DND-41 (cell line): ENCODE data around the gene GALNTL6.

Experiments
- ATAC-seq: fragments of 200-7000 bp; cut with Tn5 transposase; 3 replicates; pipeline ENCODE4 v1.9.1; 2021; ENCODE audit warnings: low read depth; ENCODE audit not compliant: insufficient read depth
- DNase-seq: peaks from one replicate; pipeline ENCODE4 v3.0.0-alpha.2; 2020
- H2AFZ ChIP-seq: 2 replicates; pipeline ENCODE4 v1.6.0; 2012; ENCODE audit warnings: low read depth, low read length
- H3K27ac ChIP-seq: 2 replicates; pipeline ENCODE4 v1.5.1; 2012; ENCODE audit warnings: low read length, inconsistent platforms
- H3K27me3 ChIP-seq: fragments of 200-600 bp; sonication (generic); 2 replicates; pipeline ENCODE4 v1.6.0; 2012; ENCODE audit warnings: low read length, mild to moderate bottlenecking, inconsistent platforms; ENCODE audit not compliant: insufficient read depth, poor library complexity
- H3K36me3 ChIP-seq: 2 replicates; pipeline ENCODE4 v1.5.1; 2012; ENCODE audit warnings: low read length, inconsistent platforms; ENCODE audit not compliant: insufficient read depth
- H3K4me1 ChIP-seq: 2 replicates; pipeline ENCODE4 v1.5.1; 2012; ENCODE audit warnings: mild to moderate bottlenecking, low read length; ENCODE audit not compliant: insufficient read depth
- H3K4me2 ChIP-seq: 2 replicates; pipeline ENCODE4 v1.6.0; 2012; ENCODE audit warnings: mild to moderate bottlenecking, moderate library complexity, low read length, inconsistent platforms; ENCODE audit not compliant: insufficient read depth
- H3K4me3 ChIP-seq, 2 experiments: fragments of 200-600 bp in 1 of 2; shearing (Covaris generic) in 1 of 2; 2 replicates each; pipeline ENCODE4 v1.5.1; 2012 to 2016; ENCODE audit warnings: inconsistent platforms in 2 of 2, low read length in 2 of 2, mild to moderate bottlenecking in 2 of 2, low read depth in 1 of 2, moderate library complexity in 1 of 2
- H3K79me2 ChIP-seq: 2 replicates; pipeline ENCODE4 v1.6.0; 2012; ENCODE audit warnings: low read length, inconsistent platforms; ENCODE audit not compliant: insufficient read depth
- H3K9ac ChIP-seq: 2 replicates; pipeline ENCODE4 v1.6.0; 2012; ENCODE audit warnings: low read depth, mild to moderate bottlenecking, inconsistent platforms, low read length, moderate library complexity
- H3K9me3 ChIP-seq: 2 replicates; pipeline ENCODE4 v1.5.1; 2012; ENCODE audit warnings: low read length, moderate library complexity, mild to moderate bottlenecking, inconsistent platforms; ENCODE audit not compliant: insufficient read depth, severe bottlenecking
- H4K20me1 ChIP-seq: 2 replicates; pipeline ENCODE4 v1.6.0; 2012; ENCODE audit warnings: low read length; ENCODE audit not compliant: insufficient read depth
- CTCF ChIP-seq: IDR thresholded peaks from 2 replicates; pipeline ENCODE4 v1.5.1; 2012; ENCODE audit warnings: borderline replicate concordance, low read length, moderate library complexity, mild to moderate bottlenecking; ENCODE audit not compliant: poor library complexity, severe bottlenecking; ENCODE audit errors: extremely low read depth
- EZH2 ChIP-seq: IDR thresholded peaks from 3 replicates; pipeline ENCODE4 v1.6.1; 2012; ENCODE audit warnings: borderline replicate concordance, low read depth, mild to moderate bottlenecking, moderate library complexity, low read length, inconsistent platforms; ENCODE audit not compliant: severe bottlenecking

The GALNTL6 gene

GRCh38 chr4:172651961-172652360, 838.8 kb downstream of the GALNTL6 start:
- DNase-seq (no peak), ATAC-seq (no peak)
- H4K20me1 ChIP-seq: no peaks in the 10 kb centered on the region
- H3K36me3 ChIP-seq: no peaks in the 10 kb centered on the region
- no peaks in the 10 kb centered on the region for H3K9me3 ChIP-seq
- no peak overlapping the region for H3K4me2 ChIP-seq
- no peak overlapping the region for H3K4me3 ChIP-seq
- TF ChIP-seq CTCF (no peak), EZH2 (no peak)
- no peak overlapping the region for H2AFZ ChIP-seq
- H3K79me2 ChIP-seq: no peaks in the 10 kb centered on the region
- no peak overlapping the region for H3K9ac ChIP-seq
- no peaks in the 10 kb centered on the region for H3K27me3 ChIP-seq
- H3K4me1 ChIP-seq: no peaks in the 10 kb centered on the region
- H3K27ac ChIP-seq: no peak overlapping the region

- TF ChIP-seq EZH2 (no peak), CTCF (no peak)
- Histone ChIP-seq H3K27me3 (no peaks in the 10 kb centered on the region), H3K4me2 (no peak overlapping the region), H3K4me3 (no peak overlapping the region), H3K27ac (no peak overlapping the region), H4K20me1 (no peaks in the 10 kb centered on the region), H3K9me3 (no peaks in the 10 kb centered on the region), H3K36me3 (no peaks in the 10 kb centered on the region), H2AFZ (no peak overlapping the region), H3K4me1 (no peaks in the 10 kb centered on the region), H3K9ac (no peak overlapping the region), H3K79me2 (no peaks in the 10 kb centered on the region)
- no peak for ATAC-seq
- DNase-seq: no peak
These were observed 839.2 kb downstream of the GALNTL6 start for GRCh38 chr4:172652369-172652768.

DNA sequence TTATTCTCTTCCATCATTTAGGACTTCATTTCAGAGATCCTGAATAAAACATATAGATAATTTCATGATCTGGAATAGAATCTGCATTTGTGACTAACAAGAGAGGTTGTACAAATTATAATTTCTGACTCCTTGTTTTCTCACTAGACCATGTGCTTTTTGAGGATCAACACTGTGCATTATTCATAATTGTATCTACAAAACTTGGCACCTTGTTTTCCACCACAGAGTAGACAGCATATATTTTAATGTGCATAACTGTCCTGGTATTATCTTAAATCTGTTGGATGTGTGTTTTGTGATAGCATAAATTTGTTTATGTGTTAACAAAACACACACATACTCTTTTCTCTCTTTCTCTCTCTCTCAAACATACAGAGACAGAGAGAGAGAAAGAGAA, 840.5 kb downstream of the GALNTL6 start:
- Histone ChIP-seq H3K9ac (no peak overlapping the region), H3K79me2 (no peaks in the 10 kb centered on the region), H3K36me3 (no peaks in the 10 kb centered on the region), H3K4me1 (no peaks in the 10 kb centered on the region), H2AFZ (no peak overlapping the region), H3K4me2 (no peak overlapping the region), H4K20me1 (no peaks in the 10 kb centered on the region), H3K27ac (no peak overlapping the region), H3K4me3 (no peak overlapping the region), H3K27me3 (no peaks in the 10 kb centered on the region), H3K9me3 (no peaks in the 10 kb centered on the region)
- no peak for TF ChIP-seq CTCF
- TF ChIP-seq EZH2: no peak
- DNase-seq (no peak), ATAC-seq (no peak)

GRCh38 chr4:172654457-172654856, 841.3 kb downstream of the GALNTL6 start:
- TF ChIP-seq CTCF (no peak), EZH2 (no peak)
- no peaks in the 10 kb centered on the region for H3K9me3 ChIP-seq
- DNase-seq (no peak), ATAC-seq (no peak)
- no peaks in the 10 kb centered on the region for H3K36me3 ChIP-seq
- no peaks in the 10 kb centered on the region for H4K20me1 ChIP-seq
- no peak overlapping the region for H3K4me2 ChIP-seq
- no peaks in the 10 kb centered on the region for H3K4me1 ChIP-seq
- no peak overlapping the region for H2AFZ ChIP-seq
- H3K27me3 ChIP-seq: no peaks in the 10 kb centered on the region
- no peak overlapping the region for H3K27ac ChIP-seq
- H3K9ac ChIP-seq: no peak overlapping the region
- no peaks in the 10 kb centered on the region for H3K79me2 ChIP-seq
- no peak overlapping the region for H3K4me3 ChIP-seq
